ENCODE results near the gene PLEKHH3. TPM values are rescaled to one million over a fixed set of nuclear protein-coding genes. Genes with fewer than 3 reads are reported as not detected.
"Not testable (repeated sequence)": the region's sequence is repeated elsewhere in the genome, so short reads cannot be mapped to it uniquely, and the experiment has no call there.

PLEKHH3 gene
- total RNA-seq, 2 experiments from 2014 or later: 1.0 to 1.4 TPM

- POLR2A ChIA-PET: interaction anchor here (0.6 kb wide), 1 partner anchor 212 kb away, joined by 3 read pairs; no protein-coding TSS in a partner anchor
- CTCF ChIA-PET: interaction anchor here (0.6 to 6.3 kb wide), 5 partner anchors 9 to 842 kb away, joined by 3 to 33 read pairs (median 4); partner anchors contain the start of gene PLEKHH3
Measured at GRCh38 chr17:42657824-42658588, 18.8 kb downstream of the PLEKHH3 start.

- ChIA-PET CTCF (no interaction called here), POLR2A (interaction anchor here (0.7 kb wide), 1 partner anchor 169 kb away, joined by 3 read pairs; no protein-coding TSS in a partner anchor)
Measured at GRCh38 chr17:42655528-42655927, 21.3 kb downstream of the PLEKHH3 start.

- POLR2A ChIA-PET: no interaction called here
- CTCF ChIA-PET: interaction anchor here (1.2 kb wide), 1 partner anchor 34 kb away, joined by 3 read pairs; no protein-coding TSS in a partner anchor
Measured at GRCh38 chr17:42653179-42654124, 23.3 kb downstream of the PLEKHH3 start.

- ChIA-PET CTCF (interaction anchor here (0.6 kb wide), 1 partner anchor 273 kb away, joined by 3 read pairs; no protein-coding TSS in a partner anchor), POLR2A (no interaction called here)
Measured at GRCh38 chr17:42651392-42651791, 25.4 kb downstream of the PLEKHH3 start.

GRCh38 chr17:42647778-42648177 lies 29.0 kb downstream of the PLEKHH3 start:
- CTCF ChIA-PET: interaction anchor here (1.1 kb wide), 1 partner anchor 96 kb away, joined by 3 read pairs; no protein-coding TSS in a partner anchor
- POLR2A ChIA-PET: no interaction called here

GRCh38 chr17:42642336-42642735 lies 34.5 kb downstream of the PLEKHH3 start:
- ChIA-PET POLR2A (no interaction called here), CTCF (no interaction called here)

- CTCF ChIA-PET: no interaction called here
- POLR2A ChIA-PET: no interaction called here
Measured at GRCh38 chr17:42640121-42640520, 36.7 kb downstream of the PLEKHH3 start.

- ChIA-PET POLR2A (no interaction called here), CTCF (no interaction called here)
Measured at GRCh38 chr17:42639525-42640113, 37.2 kb downstream of the PLEKHH3 start.

GRCh38 chr17:42632949-42633444 lies 43.8 kb downstream of the PLEKHH3 start:
- ChIA-PET POLR2A (no interaction called here), CTCF (interaction anchor here (1.3 kb wide), 1 partner anchor 11 kb away, joined by 3 read pairs; no protein-coding TSS in a partner anchor)

GRCh38 chr17:42629411-42630009 lies 47.3 kb downstream of the PLEKHH3 start:
- POLR2A ChIA-PET: interaction anchor here (0.6 kb wide), 2 partner anchors 315 to 379 kb away, joined by 7 read pairs; no protein-coding TSS in a partner anchor
- CTCF ChIA-PET: no interaction called here

- CTCF ChIA-PET: interaction anchor here (0.7 kb wide), 1 partner anchor 42 kb away, joined by 4 read pairs; no protein-coding TSS in a partner anchor
- POLR2A ChIA-PET: not testable (repeated sequence)
Measured at GRCh38 chr17:42627032-42627764, 49.6 kb downstream of the PLEKHH3 start.

GRCh38 chr17:42623732-42624596 lies 52.8 kb downstream of the PLEKHH3 start:
- ChIA-PET POLR2A (interaction anchor here (0.6 kb wide), 1 partner anchor 58 kb away, joined by 3 read pairs; no protein-coding TSS in a partner anchor), CTCF (no interaction called here)

- POLR2A ChIA-PET: interaction anchor here (0.6 kb wide), 1 partner anchor 57 kb away, joined by 3 read pairs; no protein-coding TSS in a partner anchor
- CTCF ChIA-PET: no interaction called here
Measured at GRCh38 chr17:42623271-42623670, 53.5 kb downstream of the PLEKHH3 start.

GRCh38 chr17:42621987-42622386 lies 54.8 kb downstream of the PLEKHH3 start:
- CTCF ChIA-PET: interaction anchor here (1.6 kb wide), 1 partner anchor 10 kb away, joined by 3 read pairs; no protein-coding TSS in a partner anchor
- POLR2A ChIA-PET: not testable (repeated sequence)

GRCh38 chr17:42618442-42619150 lies 58.2 kb downstream of the PLEKHH3 start:
- POLR2A ChIA-PET: interaction anchor here (1.0 kb wide), 1 partner anchor 10 kb away, joined by 3 read pairs; no protein-coding TSS in a partner anchor
- CTCF ChIA-PET: interaction anchor here (0.7 kb wide), 1 partner anchor 103 kb away, joined by 3 read pairs; no protein-coding TSS in a partner anchor

- POLR2A ChIA-PET: no interaction called here
Measured at GRCh38 chr17:42617956-42618431, 58.8 kb downstream of the PLEKHH3 start.

More at GRCh38 chr17:42617956-42618431, 58.8 kb downstream of the PLEKHH3 start:
- CTCF ChIA-PET: interaction anchor here (0.7 kb wide), 1 partner anchor 104 kb away, joined by 3 read pairs; no protein-coding TSS in a partner anchor
